PC-3 (cell line): ENCODE measurements around the gene PARK7. TPM values are rescaled to one million over a fixed set of nuclear protein-coding genes. Genes with fewer than 3 reads are reported as not detected.

Experiments
- ATAC-seq: fragments of 200-7000 bp; cut with Tn5 transposase; 2 replicates; pipeline ENCODE4 v1.9.1; 2020; ENCODE audit warnings: mild to moderate bottlenecking, moderate library complexity
- BruUV-seq: library from RNA; stranded (reverse); fragments of 400-500 nt; replicated peaks from 2 replicates; lab custom pipeline; 2021; lab: Mats Ljungman, UMichigan
- CTCF ChIA-PET: fragments of 300-600 bp; sonication (Branson Sonifier 250); formaldehyde crosslinking; loops from one replicate; lab custom pipeline; 2022; ENCODE audit warnings: antibody characterized with exemption; lab: Charles Lee
- POLR2A ChIA-PET: fragments of 300-600 bp; sonication (Branson Sonifier 250); formaldehyde crosslinking; loops from one replicate; lab custom pipeline; 2022; ENCODE audit warnings: antibody characterized with exemption; ENCODE audit not compliant: unreplicated experiment; lab: Charles Lee
- DNase-seq: peaks from one replicate; pipeline ENCODE4 v3.0.0-alpha.2; 2015
- H2AFZ ChIP-seq: fragments of 300-600 bp; sonication (generic); 2 replicates; pipeline ENCODE4 v1.6.0; 2016; ENCODE audit warnings: antibody characterized with exemption, low read length
- H3F3A ChIP-seq: fragments of 300-600 bp; sonication (generic); one replicate; pipeline ENCODE4 v1.6.0; 2017; ENCODE audit warnings: antibody characterized with exemption, low read length, control low read depth, mild to moderate bottlenecking; ENCODE audit not compliant: unreplicated experiment
- H3K27ac ChIP-seq: fragments of 300-600 bp; sonication (generic); 2 replicates; pipeline ENCODE4 v1.5.1; 2016; ENCODE audit warnings: mild to moderate bottlenecking, low read length
- H3K27me3 ChIP-seq: fragments of 300-600 bp; sonication (generic); 2 replicates; pipeline ENCODE4 v1.6.1; 2016; ENCODE audit warnings: low read length, mixed read lengths
- H3K36me3 ChIP-seq: fragments of 300-600 bp; sonication (generic); 2 replicates; pipeline ENCODE4 v1.6.1; 2016; ENCODE audit warnings: low read depth, mixed run types, low read length, mixed read lengths
- H3K4me1 ChIP-seq: fragments of 300-600 bp; sonication (generic); 2 replicates; pipeline ENCODE4 v1.5.1; 2016; ENCODE audit warnings: low read length; ENCODE audit not compliant: insufficient read depth
- H3K4me2 ChIP-seq: fragments of 300-600 bp; sonication (generic); 2 replicates; pipeline ENCODE4 v1.6.0; 2016; ENCODE audit warnings: low read length
- H3K4me3 ChIP-seq: fragments of 300-600 bp; sonication (generic); 2 replicates; pipeline ENCODE4 v1.5.1; 2016; ENCODE audit warnings: mild to moderate bottlenecking, low read length, mixed read lengths
- H3K79me2 ChIP-seq: fragments of 300-600 bp; sonication (generic); 2 replicates; pipeline ENCODE4 v1.6.1; 2017; ENCODE audit warnings: low read length, mixed read lengths
- H3K9ac ChIP-seq: fragments of 300-600 bp; sonication (generic); 2 replicates; pipeline ENCODE4 v1.6.0; 2016; ENCODE audit warnings: mild to moderate bottlenecking, low read length
- H3K9me2 ChIP-seq: fragments of 300-600 bp; sonication (generic); replicated peaks from 2 replicates; pipeline ENCODE4 v1.6.1; 2016; ENCODE audit warnings: mixed run types, low read length, mixed read lengths
- H3K9me3 ChIP-seq: fragments of 300-600 bp; sonication (generic); 2 replicates; pipeline ENCODE4 v1.6.1; 2016; ENCODE audit warnings: low read length, mixed read lengths
- H4K20me1 ChIP-seq: fragments of 300-600 bp; sonication (generic); 2 replicates; pipeline ENCODE4 v1.6.1; 2016; ENCODE audit warnings: low read length, mixed read lengths
- CTCF ChIP-seq: fragments of 300-600 bp; sonication (generic); conservative IDR thresholded peaks from 2 replicates; pipeline ENCODE4 v1.5.1; 2017; ENCODE audit warnings: antibody characterized with exemption, low read depth, mild to moderate bottlenecking, low read length
- EZH2 ChIP-seq: fragments of 300-600 bp; sonication (generic); IDR thresholded peaks from one replicate; pipeline ENCODE4 v1.6.1; 2017; ENCODE audit warnings: antibody characterized with exemption, mild to moderate bottlenecking, low read length; ENCODE audit not compliant: unreplicated experiment
- EZH2phosphoT487 ChIP-seq: fragments of 300-600 bp; sonication (generic); IDR thresholded peaks from 2 replicates; pipeline ENCODE4 v1.6.1; 2018; ENCODE audit warnings: mild to moderate bottlenecking, antibody characterized with exemption, low read length, borderline replicate concordance
- intact Hi-C: fragments of 100-400 bp; cut with micrococcal nuclease; formaldehyde crosslinking; loops from 2 replicates; pipeline ENCODE4 v1.9.0; 2023
- total RNA-seq: library from RNA; depleted of rRNA; stranded (reverse); fragments of >200 nt; gene quantifications from 2 replicates; pipeline ENCODE4 v1.2.3, GENCODE V29; 2014

PARK7 gene
- total RNA-seq, 1 experiment from 2014 or later, result 316 TPM

GRCh38 chr1:8022395-8023286 lies 61.1 kb downstream of the PARK7 start:
- TF ChIP-seq EZH2 (no peak), CTCF (no peak), EZH2phosphoT487 (no peak)
- Histone ChIP-seq H3K4me1 (peaks cover 75% of the 10 kb centered on the region), H3K27ac (peak overlapping the region; percentile 1; the same call in 1 of the 2 replicates), H3K9ac (peak overlapping the region; percentile 90), H3K9me3 (no peaks in the 10 kb centered on the region), H4K20me1 (peaks cover 78% of the 10 kb centered on the region), H3K9me2 (no peaks in the 10 kb centered on the region), H3K4me3 (peak overlapping the region; percentile 98), H3K4me2 (peak overlapping the region; percentile 98), H3F3A (peaks cover 14% of the 10 kb centered on the region), H3K36me3 (peaks cover 58% of the 10 kb centered on the region), H3K79me2 (peaks cover 93% of the 10 kb centered on the region), H3K27me3 (no peaks in the 10 kb centered on the region), H2AFZ (no peak overlapping the region)
- ChIA-PET CTCF (interaction anchor here (0.6 kb wide), 1 partner anchor 326 kb away, joined by 8 read pairs; no protein-coding TSS in a partner anchor), POLR2A (interaction anchor here (0.5 to 0.7 kb wide), 2 partner anchors 75 to 237 kb away, joined by 3 to 5 read pairs; no protein-coding TSS in a partner anchor)
- ATAC-seq (no peak), DNase-seq (no peak)
- intact Hi-C loops, result no loop called here
- no TSS peak for BruUV-seq

- H3K27me3 ChIP-seq, result no peaks in the 10 kb centered on the region
- peaks cover 71% of the 10 kb centered on the region for H4K20me1 ChIP-seq
- peaks cover 58% of the 10 kb centered on the region for H3K36me3 ChIP-seq
- TF ChIP-seq EZH2phosphoT487, result no peak
- no peak for TF ChIP-seq CTCF
- no peak for TF ChIP-seq EZH2
- no peaks in the 10 kb centered on the region for H3K9me3 ChIP-seq
- BruUV-seq, result no TSS peak
- CTCF ChIA-PET, result no interaction called here
- H3K4me3 ChIP-seq, result peak overlapping the region; percentile 98
- intact Hi-C loops, result no loop called here
- H2AFZ ChIP-seq, result no peak overlapping the region
- H3F3A ChIP-seq, result peaks cover 13% of the 10 kb centered on the region
- POLR2A ChIA-PET, result interaction anchor here (0.7 to 1.1 kb wide), 2 partner anchors 171 to 181 kb away, joined by 3 to 5 read pairs; no protein-coding TSS in a partner anchor
- peak overlapping the region; percentile 68; the same call in 1 of the 2 replicates for H3K27ac ChIP-seq
- ATAC-seq, result no peak
- peaks cover 74% of the 10 kb centered on the region for H3K4me1 ChIP-seq
- H3K9ac ChIP-seq, result peak overlapping the region; percentile 90
- DNase-seq, result no peak
- peak overlapping the region; percentile 98 for H3K4me2 ChIP-seq
- peaks cover 85% of the 10 kb centered on the region for H3K79me2 ChIP-seq
- H3K9me2 ChIP-seq, result no peaks in the 10 kb centered on the region
These were observed 61.9 kb downstream of the PARK7 start for GRCh38 chr1:8023287-8023994.
